ENCODE measurements around the gene ZNF432.

Gene ZNF432

GRCh38 chr19:52010674-52011073, 38.0 kb downstream of the ZNF432 start:
- in situ Hi-C loops (cut with HindIII; ENCODE audit: low sequenced_read_pairs) = loop anchor here (5.0 kb wide), 1 partner anchor 52 kb away; no protein-coding TSS in a partner anchor

GRCh38 chr19:52007806-52008557, 40.7 kb downstream of the ZNF432 start, which contains the start of gene ZNF615:
ZNF615 (minus strand) TSS chr19:52008211; CDS start chr19:52003711, 4,500 bp downstream.
- in situ Hi-C loops (cut with HindIII; ENCODE audit: low sequenced_read_pairs) = no loop called here

GRCh38 chr19:52007451-52007805, 41.2 kb downstream of the ZNF432 start:
- in situ Hi-C loops (cut with HindIII; ENCODE audit: low sequenced_read_pairs) = no loop called here

GRCh38 chr19:51994048-51994644, 54.5 kb downstream of the ZNF432 start:
- in situ Hi-C loops (cut with HindIII; ENCODE audit: low sequenced_read_pairs) = no loop called here

GRCh38 chr19:51993422-51993821, 55.2 kb downstream of the ZNF432 start:
- in situ Hi-C loops (cut with HindIII; ENCODE audit: low sequenced_read_pairs) = no loop called here

- in situ Hi-C loops (cut with HindIII; ENCODE audit: low sequenced_read_pairs) = no loop called here
Measured at GRCh38 chr19:51986309-51987291, 62.0 kb downstream of the ZNF432 start, which contains the start of gene ZNF350. ZNF350 (minus strand) TSS chr19:51986840; CDS start chr19:51974360, 12,480 bp downstream.

- in situ Hi-C loops (cut with HindIII; ENCODE audit: low sequenced_read_pairs) = no loop called here
Measured at GRCh38 chr19:51983361-51983760, 65.3 kb downstream of the ZNF432 start.

Data from endothelial cell of hepatic sinusoid (primary cell).